Measurements from ENCODE around the gene SLC39A11. TPM values are rescaled to one million over a fixed set of nuclear protein-coding genes. Genes with fewer than 3 reads are reported as not detected.

SLC39A11 gene
- total RNA-seq, 2 experiments from 2014 or later, result 17.0 to 17.3 TPM

- Mint-ChIP-seq H3K9me3 (no peaks in the 10 kb centered on the region), H3K36me3 (ENCODE audit: low read depth) (no peaks in the 10 kb centered on the region), H3K27ac (no peak overlapping the region), H3K4me1 (peaks cover 27% of the 10 kb centered on the region), H3K4me3 (no peak overlapping the region), H3K27me3 (peaks cover 19% of the 10 kb centered on the region)
- CTCF ChIA-PET, result interaction anchor here (1.0 kb wide), 1 partner anchor 95 kb away, joined by 3 read pairs; no protein-coding TSS in a partner anchor
- POLR2A ChIA-PET, result interaction anchor here (1.2 kb wide), 1 partner anchor 14 kb away, joined by 4 read pairs; no protein-coding TSS in a partner anchor
- DNase-seq, result no peak
These were observed 460.4 kb downstream of the SLC39A11 start for GRCh38 chr17:72631949-72632684.

- no peak for DNase-seq
- Mint-ChIP-seq H3K27ac (no peak overlapping the region), H3K4me3 (no peak overlapping the region), H3K4me1 (peaks cover 24% of the 10 kb centered on the region), H3K36me3 (ENCODE audit: low read depth) (no peaks in the 10 kb centered on the region), H3K9me3 (no peaks in the 10 kb centered on the region), H3K27me3 (peaks cover 19% of the 10 kb centered on the region)
- ChIA-PET POLR2A (no interaction called here), CTCF (interaction anchor here (1.0 kb wide), 1 partner anchor 96 kb away, joined by 3 read pairs; no protein-coding TSS in a partner anchor)
These were observed 460.9 kb downstream of the SLC39A11 start for GRCh38 chr17:72631568-72631948.

DNA sequence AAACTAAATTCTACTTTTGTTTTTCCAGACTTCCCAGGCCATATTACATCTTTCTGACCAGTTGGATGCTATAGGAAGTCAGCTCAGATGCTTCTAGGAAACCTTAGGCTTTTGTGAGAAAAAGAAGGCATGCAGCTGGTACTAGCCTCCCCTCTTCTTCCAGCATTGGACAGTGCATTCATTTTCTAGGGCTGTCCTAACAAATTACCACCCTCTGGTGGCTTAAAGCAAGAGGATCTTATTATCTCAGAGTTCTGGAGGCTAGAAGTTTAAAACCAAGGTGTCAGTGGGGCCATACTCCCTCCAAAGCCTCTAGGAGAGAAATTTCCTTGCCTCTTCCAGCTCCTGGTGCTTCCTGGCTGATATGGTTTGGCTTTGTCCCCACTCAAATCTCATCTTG is 467.8 kb downstream of the SLC39A11 start:
- H3K9me3 Mint-ChIP-seq, result peaks cover 7% of the 10 kb centered on the region
- CTCF ChIA-PET, result no interaction called here
- peaks cover 41% of the 10 kb centered on the region for H3K27me3 Mint-ChIP-seq
- H3K4me1 Mint-ChIP-seq, result no peaks in the 10 kb centered on the region
- H3K36me3 Mint-ChIP-seq (ENCODE audit: low read depth), result no peaks in the 10 kb centered on the region
- POLR2A ChIA-PET, result interaction anchor here (1.1 kb wide), 1 partner anchor 10 kb away, joined by 3 read pairs; no protein-coding TSS in a partner anchor
- no peak overlapping the region for H3K27ac Mint-ChIP-seq
- DNase-seq, result no peak
- H3K4me3 Mint-ChIP-seq, result no peak overlapping the region

- ChIA-PET CTCF (no interaction called here), POLR2A (interaction anchor here (1.1 kb wide), 1 partner anchor 10 kb away, joined by 3 read pairs; no protein-coding TSS in a partner anchor)
- peaks cover 40% of the 10 kb centered on the region for H3K27me3 Mint-ChIP-seq
- H3K27ac Mint-ChIP-seq, result no peak overlapping the region
- no peak for DNase-seq
- H3K4me3 Mint-ChIP-seq, result no peak overlapping the region
- H3K9me3 Mint-ChIP-seq, result peaks cover 7% of the 10 kb centered on the region
- peaks cover 2% of the 10 kb centered on the region for H3K4me1 Mint-ChIP-seq
- no peaks in the 10 kb centered on the region for H3K36me3 Mint-ChIP-seq (ENCODE audit: low read depth)
These were observed 468.3 kb downstream of the SLC39A11 start for GRCh38 chr17:72624226-72624625.

DNA sequence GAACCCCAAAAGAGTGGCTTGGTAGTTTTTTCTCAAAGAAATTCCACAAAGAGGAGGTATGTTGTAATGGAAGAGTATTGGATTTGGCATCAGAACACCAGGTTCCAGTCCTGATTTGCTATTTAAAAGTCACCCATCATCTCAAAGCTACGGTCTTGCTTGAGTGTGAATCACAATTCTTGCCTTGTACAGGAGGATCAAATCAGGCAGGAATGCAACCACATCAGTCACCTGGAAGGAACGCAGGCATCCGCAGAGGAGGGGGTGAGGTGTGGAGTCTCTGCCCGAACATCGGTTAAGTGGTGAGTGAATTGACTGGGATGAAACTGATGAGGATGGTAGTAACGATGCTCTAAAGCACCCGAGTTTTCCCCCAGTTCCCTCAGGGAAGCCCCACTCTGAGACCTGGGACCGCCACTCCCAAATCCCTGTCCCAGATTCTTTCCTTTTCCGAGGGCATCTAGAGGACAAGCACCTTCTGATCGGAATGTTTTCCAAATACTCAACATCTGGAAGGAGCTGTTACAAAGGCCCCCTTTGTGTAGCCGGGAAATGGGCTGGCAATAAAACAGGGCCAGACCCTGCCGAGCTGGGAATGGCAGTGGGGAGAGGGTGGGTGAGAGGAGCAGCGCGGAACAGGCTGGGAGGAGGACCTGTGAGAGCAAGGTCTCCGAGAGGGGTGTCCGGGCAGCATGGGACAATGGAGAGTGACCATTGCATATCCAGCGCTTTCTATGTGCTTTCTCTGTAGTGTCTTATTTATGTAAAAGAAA is 469.6 kb downstream of the SLC39A11 start:
- Mint-ChIP-seq H3K4me1 (peaks cover 16% of the 10 kb centered on the region), H3K4me3 (no peak overlapping the region), H3K27ac (no peak overlapping the region), H3K9me3 (peaks cover 7% of the 10 kb centered on the region), H3K27me3 (peaks cover 29% of the 10 kb centered on the region), H3K36me3 (ENCODE audit: low read depth) (no peaks in the 10 kb centered on the region)
- no peak for DNase-seq
- ChIA-PET POLR2A (no interaction called here), CTCF (no interaction called here)

GRCh38 chr17:72619976-72620650 is 472.4 kb downstream of the SLC39A11 start:
- Mint-ChIP-seq H3K36me3 (ENCODE audit: low read depth) (no peaks in the 10 kb centered on the region), H3K4me3 (no peak overlapping the region), H3K9me3 (no peaks in the 10 kb centered on the region), H3K27ac (no peak overlapping the region), H3K27me3 (peaks cover 25% of the 10 kb centered on the region), H3K4me1 (peaks cover 28% of the 10 kb centered on the region)
- ChIA-PET CTCF (no interaction called here), POLR2A (no interaction called here)
- no peak for DNase-seq

DNA sequence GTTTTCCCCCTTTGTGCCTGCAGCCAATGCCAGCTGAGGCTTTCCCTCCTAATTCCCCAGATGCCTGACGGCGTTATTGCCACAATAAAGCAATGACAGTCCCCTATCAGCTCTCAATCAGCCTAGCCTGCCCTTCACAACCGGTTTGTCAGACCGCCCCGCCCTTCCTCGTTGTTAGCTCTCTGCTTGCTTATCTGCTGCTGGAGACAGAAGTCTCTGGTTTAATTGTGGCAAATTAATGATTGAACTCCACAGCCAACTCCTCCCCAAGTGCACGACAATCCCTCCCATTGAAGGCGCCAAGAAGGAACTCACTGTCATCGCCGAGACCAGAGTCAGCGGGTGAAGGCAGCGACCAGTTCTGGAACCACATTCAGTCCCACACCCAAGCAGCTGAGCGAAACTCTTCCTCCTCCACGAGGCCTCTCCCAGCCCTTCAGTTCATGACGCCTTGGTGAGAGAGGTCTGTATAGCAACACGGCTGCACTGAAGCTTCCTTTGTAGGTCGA is 474.4 kb downstream of the SLC39A11 start:
- Mint-ChIP-seq H3K27ac (peak overlapping the region; percentile 83), H3K9me3 (no peaks in the 10 kb centered on the region), H3K4me3 (peak overlapping the region; percentile 63), H3K36me3 (ENCODE audit: low read depth) (no peaks in the 10 kb centered on the region), H3K27me3 (peaks cover 30% of the 10 kb centered on the region), H3K4me1 (peaks cover 33% of the 10 kb centered on the region)
- DNase-seq, result peak; percentile 72
- CTCF ChIA-PET, result interaction anchor here (0.6 to 2.2 kb wide), 8 partner anchors 17 to 368 kb away, joined by 3 to 32 read pairs (median 6); no protein-coding TSS in a partner anchor
- POLR2A ChIA-PET, result interaction anchor here (0.8 to 2.5 kb wide), 14 partner anchors 10 to 614 kb away, joined by 3 to 14 read pairs (median 4); a partner anchor contains a TSS

DNA sequence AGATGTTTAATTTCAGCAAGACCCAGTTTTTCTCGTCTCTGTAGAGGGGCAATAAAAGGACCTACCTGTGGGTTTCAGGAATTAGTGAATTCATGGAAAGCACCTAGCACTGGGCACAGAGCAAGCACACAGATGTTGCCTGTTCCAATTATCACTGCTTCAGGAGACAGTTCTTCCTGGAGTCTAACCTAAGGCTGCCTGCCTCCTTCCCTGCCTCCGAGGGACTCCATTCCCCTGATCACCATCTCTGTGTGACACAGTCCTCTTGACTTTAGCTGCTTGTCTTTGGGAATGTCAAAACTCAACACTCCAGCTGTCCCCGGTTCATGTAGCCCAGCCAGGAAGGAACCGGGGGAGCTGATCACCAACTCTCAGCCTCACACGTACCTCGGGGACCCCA is 474.9 kb downstream of the SLC39A11 start:
- Mint-ChIP-seq H3K4me1 (peaks cover 33% of the 10 kb centered on the region), H3K27me3 (peaks cover 25% of the 10 kb centered on the region), H3K36me3 (ENCODE audit: low read depth) (no peaks in the 10 kb centered on the region), H3K27ac (peak overlapping the region; percentile 83), H3K9me3 (no peaks in the 10 kb centered on the region), H3K4me3 (peak overlapping the region; percentile 63)
- ChIA-PET CTCF (interaction anchor here (0.6 to 2.2 kb wide), 8 partner anchors 17 to 369 kb away, joined by 3 to 32 read pairs (median 6); no protein-coding TSS in a partner anchor), POLR2A (interaction anchor here (0.8 to 2.5 kb wide), 14 partner anchors 10 to 614 kb away, joined by 3 to 14 read pairs (median 4); a partner anchor contains a TSS)
- no peak for DNase-seq

- no peak for DNase-seq
- H3K9me3 Mint-ChIP-seq, result no peaks in the 10 kb centered on the region
- ChIA-PET POLR2A (no interaction called here), CTCF (no interaction called here)
- H3K36me3 Mint-ChIP-seq (ENCODE audit: low read depth), result no peaks in the 10 kb centered on the region
- peaks cover 33% of the 10 kb centered on the region for H3K4me1 Mint-ChIP-seq
- no peak overlapping the region for H3K4me3 Mint-ChIP-seq
- H3K27me3 Mint-ChIP-seq, result peaks cover 22% of the 10 kb centered on the region
- no peak overlapping the region for H3K27ac Mint-ChIP-seq
These were observed 476.0 kb downstream of the SLC39A11 start for GRCh38 chr17:72616447-72616846.

- CTCF ChIA-PET, result no interaction called here
- Mint-ChIP-seq H3K27ac (no peak overlapping the region), H3K36me3 (ENCODE audit: low read depth) (no peaks in the 10 kb centered on the region), H3K9me3 (no peaks in the 10 kb centered on the region), H3K4me3 (no peak overlapping the region), H3K27me3 (peaks cover 27% of the 10 kb centered on the region), H3K4me1 (peaks cover 33% of the 10 kb centered on the region)
- POLR2A ChIA-PET, result no interaction called here
- DNase-seq, result no peak
These were observed 476.9 kb downstream of the SLC39A11 start for GRCh38 chr17:72615627-72615991.

DNA sequence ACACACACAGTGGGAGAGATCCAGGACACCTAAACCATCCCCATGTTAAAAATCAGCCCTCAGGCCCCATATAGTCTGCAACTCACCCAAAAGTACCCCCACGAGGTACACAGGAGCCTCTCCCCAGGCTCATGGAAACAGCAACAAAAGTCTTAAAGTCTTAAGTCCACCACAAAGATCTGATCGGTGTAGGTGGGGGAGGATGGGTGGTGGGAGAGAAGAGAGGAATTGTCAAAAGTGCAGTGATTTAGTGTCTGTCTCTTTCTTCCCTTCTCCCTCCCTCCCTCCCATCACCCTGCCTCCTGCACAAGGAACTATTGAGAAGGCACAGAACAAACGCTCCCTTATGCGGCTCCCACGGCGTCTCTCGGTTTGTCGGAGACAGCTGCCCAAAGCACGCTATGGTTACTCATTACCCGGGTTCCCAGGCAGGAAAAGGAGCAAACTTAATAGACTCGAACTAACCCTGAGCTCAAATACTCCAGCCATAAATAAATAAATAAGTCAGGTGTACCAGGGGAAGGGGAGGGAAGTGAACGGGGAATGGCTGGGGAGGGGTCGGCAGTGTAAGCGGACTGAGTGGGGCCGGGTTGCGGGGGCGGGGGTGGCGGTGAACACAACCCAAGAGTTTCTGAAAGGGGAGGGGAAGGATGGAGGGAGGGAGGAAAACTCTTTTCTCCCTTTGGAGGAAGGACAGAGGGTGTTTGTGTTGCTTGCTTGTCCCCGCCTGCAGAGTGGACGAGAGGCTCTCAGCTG is 477.4 kb downstream of the SLC39A11 start:
- Mint-ChIP-seq H3K9me3 (no peaks in the 10 kb centered on the region), H3K27me3 (peaks cover 27% of the 10 kb centered on the region), H3K4me3 (no peak overlapping the region), H3K36me3 (ENCODE audit: low read depth) (no peaks in the 10 kb centered on the region), H3K27ac (no peak overlapping the region), H3K4me1 (peaks cover 33% of the 10 kb centered on the region)
- ChIA-PET CTCF (interaction anchor here (1.2 kb wide), 1 partner anchor 112 kb away, joined by 4 read pairs; no protein-coding TSS in a partner anchor), POLR2A (no interaction called here)
- no peak for DNase-seq

DNA sequence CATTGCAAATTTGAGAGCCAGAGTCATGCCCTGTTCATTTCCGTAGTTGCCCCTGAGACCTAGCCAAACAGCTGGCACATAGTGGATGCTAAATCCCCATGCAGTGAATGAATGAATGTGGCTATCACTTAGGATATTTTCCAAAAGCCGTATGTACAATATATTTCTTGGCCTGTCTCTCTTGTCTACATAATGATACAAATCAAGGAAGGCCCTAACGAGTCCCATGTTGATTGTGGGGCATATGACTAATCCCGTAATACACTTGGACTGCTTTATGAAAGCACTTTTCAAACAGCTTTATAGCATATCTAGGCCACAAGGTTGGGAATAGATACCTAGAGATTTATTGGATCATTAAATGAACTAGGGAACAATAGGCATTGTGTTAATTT is 478.0 kb downstream of the SLC39A11 start:
- H3K36me3 Mint-ChIP-seq (ENCODE audit: low read depth), result no peaks in the 10 kb centered on the region
- ChIA-PET POLR2A (no interaction called here), CTCF (interaction anchor here (1.2 to 1.8 kb wide), 2 partner anchors 57 to 112 kb away, joined by 4 read pairs; no protein-coding TSS in a partner anchor)
- DNase-seq, result no peak
- H3K27me3 Mint-ChIP-seq, result peaks cover 27% of the 10 kb centered on the region
- H3K27ac Mint-ChIP-seq, result no peak overlapping the region
- H3K4me3 Mint-ChIP-seq, result no peak overlapping the region
- no peaks in the 10 kb centered on the region for H3K9me3 Mint-ChIP-seq
- peaks cover 32% of the 10 kb centered on the region for H3K4me1 Mint-ChIP-seq

All from activated CD4-positive, alpha-beta memory T cell treated with anti-CD3 and anti-CD28 coated beads, Interleukin-2, amount 10 ng/mL, durations not matched to agents 7 days and 5 days (primary cell).